Karpas-422 (cell line): ENCODE data around the gene FZR1. TPM values are rescaled to one million over a fixed set of nuclear protein-coding genes. Genes with fewer than 3 reads are reported as not detected.
A peak's percentile ranks its signal among the peaks of the same experiment; 100 is the strongest.

Experiments used
- DNase-seq: peaks from one replicate; pipeline ENCODE4 v3.0.0-alpha.2; 2015
- H2AFZ ChIP-seq: fragments of 200-600 bp; sonication (generic); 2 replicates; pipeline ENCODE4 v1.6.1; 2014; ENCODE audit warnings: antibody characterized with exemption, low read length, mixed read lengths
- H3K27ac ChIP-seq: fragments of 200-600 bp; sonication (generic); 2 replicates; pipeline ENCODE4 v1.5.1; 2014; ENCODE audit warnings: mild to moderate bottlenecking, low read length, moderate library complexity
- H3K27me3 ChIP-seq: fragments of 200-600 bp; sonication (generic); 2 replicates; pipeline ENCODE4 v1.6.1; 2014; ENCODE audit warnings: low read length, mixed read lengths
- H3K36me3 ChIP-seq: fragments of 200-600 bp; sonication (generic); 2 replicates; pipeline ENCODE4 v1.6.1; 2014; ENCODE audit warnings: low read length, mixed read lengths; ENCODE audit not compliant: insufficient read depth
- H3K4me1 ChIP-seq: fragments of 200-600 bp; sonication (generic); 2 replicates; pipeline ENCODE4 v1.6.1; 2014; ENCODE audit warnings: mild to moderate bottlenecking, low read length, mixed read lengths
- H3K4me2 ChIP-seq: fragments of 200-600 bp; sonication (generic); 2 replicates; pipeline ENCODE4 v1.6.1; 2014; ENCODE audit warnings: low read length, low read depth, mild to moderate bottlenecking; ENCODE audit not compliant: poor library complexity, severe bottlenecking
- H3K4me3 ChIP-seq: fragments of 200-600 bp; sonication (generic); 2 replicates; pipeline ENCODE4 v1.5.1; 2014; ENCODE audit warnings: mild to moderate bottlenecking, antibody characterized with exemption, low read length, mixed read lengths
- H3K79me2 ChIP-seq: fragments of 200-600 bp; sonication (generic); 2 replicates; pipeline ENCODE4 v1.6.1; 2014; ENCODE audit warnings: mild to moderate bottlenecking, low read length, mixed read lengths
- H3K9ac ChIP-seq: fragments of 200-600 bp; sonication (generic); 2 replicates; pipeline ENCODE4 v1.6.0; 2014; ENCODE audit warnings: low read length
- H3K9me2 ChIP-seq: fragments of 200-600 bp; sonication (generic), shearing (Covaris generic); replicated peaks from 2 replicates; pipeline ENCODE4 v1.6.0; 2014; ENCODE audit warnings: mild to moderate bottlenecking, low read length, moderate library complexity; ENCODE audit not compliant: insufficient read depth
- H3K9me3 ChIP-seq: fragments of 300-700, 200-600 bp; sonication (generic); 2 replicates; pipeline ENCODE4 v1.6.1; 2014; ENCODE audit warnings: low read length, mixed read lengths
- H4K20me1 ChIP-seq: fragments of 200-600 bp; sonication (generic); 2 replicates; pipeline ENCODE4 v1.6.1; 2014; ENCODE audit warnings: mild to moderate bottlenecking, antibody characterized with exemption, low read length, low read depth; ENCODE audit not compliant: insufficient read depth
- total RNA-seq: library from RNA; depleted of rRNA; stranded (reverse); fragments of >200 nt; shearing (Covaris generic); gene quantifications from 2 replicates; pipeline ENCODE4 v1.2.3, GENCODE V29; 2014; ENCODE audit warnings: low replicate concordance

Gene FZR1
- total RNA-seq, 1 experiment from 2014 or later, result 22.8 TPM

GRCh38 chr19:3469638-3470499 is 36.2 kb upstream of the FZR1 start:
- no peaks in the 10 kb centered on the region for H3K9me2 ChIP-seq
- H3K4me3 ChIP-seq, result no peak overlapping the region
- no peak overlapping the region for H3K27ac ChIP-seq

GRCh38 chr19:3470500-3471128 is 35.5 kb upstream of the FZR1 start:
- H3K9ac ChIP-seq, result no peak overlapping the region
- H3K36me3 ChIP-seq, result no peaks in the 10 kb centered on the region
- H3K9me2 ChIP-seq, result no peaks in the 10 kb centered on the region
- H3K79me2 ChIP-seq, result no peaks in the 10 kb centered on the region
- DNase-seq, result peak; percentile 65
- H3K9me3 ChIP-seq, result 0 out of 2 replicates have a peak, but pooled peaks cover 2% of the 10 kb centered on the region
- peaks cover 19% of the 10 kb centered on the region for H3K4me1 ChIP-seq
- no peaks in the 10 kb centered on the region for H4K20me1 ChIP-seq
- H3K4me2 ChIP-seq, result no peak overlapping the region
- no peak overlapping the region for H3K4me3 ChIP-seq
- no peak overlapping the region for H2AFZ ChIP-seq
- H3K27ac ChIP-seq, result no peak overlapping the region
- no peaks in the 10 kb centered on the region for H3K27me3 ChIP-seq

More at GRCh38 chr19:3469638-3470499, 36.2 kb upstream of the FZR1 start:
- no peak for DNase-seq
- Histone ChIP-seq H3K79me2 (no peaks in the 10 kb centered on the region), H4K20me1 (no peaks in the 10 kb centered on the region), H3K4me2 (no peak overlapping the region), H3K27me3 (no peaks in the 10 kb centered on the region), H3K9me3 (0 out of 2 replicates have a peak, but pooled peaks cover 2% of the 10 kb centered on the region), H3K9ac (no peak overlapping the region), H3K4me1 (peaks cover 19% of the 10 kb centered on the region), H2AFZ (no peak overlapping the region), H3K36me3 (no peaks in the 10 kb centered on the region)

GRCh38 chr19:3471954-3472655 is 34.0 kb upstream of the FZR1 start:
- peaks cover 19% of the 10 kb centered on the region for H3K4me1 ChIP-seq
- H3K79me2 ChIP-seq, result no peaks in the 10 kb centered on the region
- H3K4me2 ChIP-seq, result no peak overlapping the region
- H2AFZ ChIP-seq, result no peak overlapping the region
- peak; percentile 73 for DNase-seq
- H3K27me3 ChIP-seq, result no peaks in the 10 kb centered on the region
- no peak overlapping the region for H3K4me3 ChIP-seq
- H3K27ac ChIP-seq, result no peak overlapping the region
- 0 out of 2 replicates have a peak, but pooled peaks cover 2% of the 10 kb centered on the region for H3K9me3 ChIP-seq
- no peaks in the 10 kb centered on the region for H3K9me2 ChIP-seq
- H3K9ac ChIP-seq, result no peak overlapping the region
- H4K20me1 ChIP-seq, result no peaks in the 10 kb centered on the region
- H3K36me3 ChIP-seq, result no peaks in the 10 kb centered on the region

- H3K9me2 ChIP-seq, result no peaks in the 10 kb centered on the region
- H3K4me1 ChIP-seq, result peaks cover 19% of the 10 kb centered on the region
- no peak overlapping the region for H3K27ac ChIP-seq
- no peak overlapping the region for H3K4me2 ChIP-seq
- H2AFZ ChIP-seq, result no peak overlapping the region
- H3K27me3 ChIP-seq, result no peaks in the 10 kb centered on the region
- no peak overlapping the region for H3K4me3 ChIP-seq
- H3K79me2 ChIP-seq, result no peaks in the 10 kb centered on the region
- H3K9ac ChIP-seq, result no peak overlapping the region
- DNase-seq, result no peak
- no peaks in the 10 kb centered on the region for H3K36me3 ChIP-seq
- no peaks in the 10 kb centered on the region for H4K20me1 ChIP-seq
- no peaks in the 10 kb centered on the region for H3K9me3 ChIP-seq
These were observed 32.1 kb upstream of the FZR1 start for GRCh38 chr19:3474010-3474409.

- Histone ChIP-seq H3K27me3 (no peaks in the 10 kb centered on the region), H3K9me2 (no peaks in the 10 kb centered on the region), H2AFZ (no peak overlapping the region), H3K4me1 (peaks cover 15% of the 10 kb centered on the region), H3K36me3 (no peaks in the 10 kb centered on the region), H3K4me3 (no peak overlapping the region), H3K9me3 (no peaks in the 10 kb centered on the region), H3K9ac (no peak overlapping the region), H3K79me2 (no peaks in the 10 kb centered on the region), H3K4me2 (no peak overlapping the region), H4K20me1 (no peaks in the 10 kb centered on the region), H3K27ac (no peak overlapping the region)
- no peak for DNase-seq
These were observed 31.5 kb upstream of the FZR1 start for GRCh38 chr19:3474614-3475013.

- Histone ChIP-seq H3K79me2 (no peaks in the 10 kb centered on the region), H4K20me1 (no peaks in the 10 kb centered on the region), H3K4me1 (peaks cover 11% of the 10 kb centered on the region), H3K9me3 (no peaks in the 10 kb centered on the region), H3K9ac (no peak overlapping the region), H3K36me3 (no peaks in the 10 kb centered on the region), H3K4me3 (no peak overlapping the region), H3K9me2 (no peaks in the 10 kb centered on the region), H3K27ac (no peak overlapping the region), H2AFZ (no peak overlapping the region), H3K27me3 (no peaks in the 10 kb centered on the region), H3K4me2 (no peak overlapping the region)
- no peak for DNase-seq
These were observed 30.7 kb upstream of the FZR1 start for GRCh38 chr19:3475449-3475848.

- Histone ChIP-seq H3K27me3 (no peaks in the 10 kb centered on the region), H3K36me3 (no peaks in the 10 kb centered on the region), H3K4me1 (peaks cover 18% of the 10 kb centered on the region), H4K20me1 (no peaks in the 10 kb centered on the region), H3K9me3 (no peaks in the 10 kb centered on the region), H3K4me2 (no peak overlapping the region), H3K4me3 (no peak overlapping the region), H3K9ac (no peak overlapping the region), H3K79me2 (no peaks in the 10 kb centered on the region), H2AFZ (no peak overlapping the region), H3K27ac (no peak overlapping the region), H3K9me2 (no peaks in the 10 kb centered on the region)
- DNase-seq, result no peak
These were observed 29.3 kb upstream of the FZR1 start for GRCh38 chr19:3476830-3477229.

- H3K4me2 ChIP-seq, result no peak overlapping the region
- H2AFZ ChIP-seq, result no peak overlapping the region
- H3K79me2 ChIP-seq, result no peaks in the 10 kb centered on the region
- no peaks in the 10 kb centered on the region for H3K9me2 ChIP-seq
- no peak overlapping the region for H3K27ac ChIP-seq
- no peaks in the 10 kb centered on the region for H4K20me1 ChIP-seq
- H3K27me3 ChIP-seq, result no peaks in the 10 kb centered on the region
- no peak overlapping the region for H3K9ac ChIP-seq
- H3K9me3 ChIP-seq, result no peaks in the 10 kb centered on the region
- no peak overlapping the region for H3K4me3 ChIP-seq
- DNase-seq, result no peak
- peaks cover 25% of the 10 kb centered on the region for H3K4me1 ChIP-seq
- no peaks in the 10 kb centered on the region for H3K36me3 ChIP-seq
These were observed 28.6 kb upstream of the FZR1 start for GRCh38 chr19:3477506-3477905.
